Lung (tissue), 12 donors: ENCODE results near the gene COMMD9. TPM values are rescaled to one million over a fixed set of nuclear protein-coding genes. Genes with fewer than 3 reads are reported as not detected.

Experiments used
- ATAC-seq: fragments of 200-7000 bp; cut with Tn5 transposase; one replicate; pipeline ENCODE4 v1.9.1; 2020; ENCODE audit warnings: moderate number of reproducible peaks; ENCODE audit not compliant: insufficient read depth, low FRiP score
- DNase-seq, 3 donors: peaks; one replicate each; pipeline ENCODE4 v3.0.0-alpha.2; 2013 to 2017
- H3K27ac ChIP-seq, 2 donors: one replicate each; pipeline ENCODE4 v1.5.1; 2013; ENCODE audit warnings: mild to moderate bottlenecking in 2 of 2, moderate library complexity in 2 of 2, control low read depth in 1 of 2, inconsistent platforms in 1 of 2, low read depth in 1 of 2, low read length in 1 of 2
- H3K27me3 ChIP-seq, 3 donors: one replicate each; pipeline ENCODE4 v1.5.1; 2013; ENCODE audit warnings: low read length in 2 of 3; ENCODE audit not compliant: control insufficient read depth in 3 of 3, insufficient read depth in 3 of 3
- H3K36me3 ChIP-seq, 4 donors: one replicate each; pipeline ENCODE4 v1.5.1; 2013; ENCODE audit warnings: low read length in 4 of 4, mild to moderate bottlenecking in 1 of 4, moderate library complexity in 1 of 4; ENCODE audit not compliant: control insufficient read depth in 4 of 4, insufficient read depth in 4 of 4
- H3K4me1 ChIP-seq, 5 donors: one replicate each; pipeline ENCODE4 v1.5.1; 2013; ENCODE audit warnings: low read length in 5 of 5, mild to moderate bottlenecking in 2 of 5, moderate library complexity in 1 of 5; ENCODE audit not compliant: control insufficient read depth in 5 of 5, insufficient read depth in 5 of 5
- H3K4me3 ChIP-seq: one replicate; pipeline ENCODE4 v1.5.1; 2013; ENCODE audit warnings: mild to moderate bottlenecking, control low read depth, moderate library complexity
- H3K9ac ChIP-seq, 2 donors: one replicate each; pipeline ENCODE4 v1.5.1; 2013; ENCODE audit warnings: low read length in 2 of 2, control low read depth in 1 of 2; ENCODE audit not compliant: insufficient read depth in 1 of 2
- H3K9me3 ChIP-seq, 4 donors: one replicate each; pipeline ENCODE4 v1.5.1; 2013; ENCODE audit warnings: low read length in 3 of 4, mild to moderate bottlenecking in 1 of 4, moderate library complexity in 1 of 4; ENCODE audit not compliant: control insufficient read depth in 4 of 4, insufficient read depth in 3 of 4
- WGBS, 2 donors: extraction: QIAGEN DNeasy Blood & Tissue Kit; methylation state at CpG; one replicate each; pipeline ENCODE4 v1.1.7; 2013; 5-methylcytosine and 5-hydroxymethylcytosine counted together
- polyA plus RNA-seq, 2 donors: library from polyadenylated mRNA; stranded (reverse); fragments of 200-250 nt; gene quantifications; one replicate each; pipeline ENCODE4 v1.2.1, GENCODE V29; 2013
- total RNA-seq, 2 donors: library from RNA; depleted of rRNA in 1 of 2; stranded (reverse); fragments of >200 nt in 1 of 2; gene quantifications; one replicate each; pipeline ENCODE4 v1.2.1, GENCODE V29; 2014 to 2021
- TF ChIP-seq, protein P1 (sequence below): IDR thresholded peaks from 2 replicates; pipeline ENCODE4 v1.5.1; 2012; ENCODE audit warnings: mild to moderate bottlenecking; ENCODE audit errors: control extremely low read depth, extremely low read depth
- donor health status: control.
- donor health status: control.
- donor health status: Bipolar disorder and iron deficiency.
- donor health status: healthy.
- donor health status: DM: yes; HTN: yes; CAD: no.

COMMD9 gene
- total and polyA plus RNA-seq, 4 donors, result 41.8 to 66.8 (median 44.6) TPM

DNA sequence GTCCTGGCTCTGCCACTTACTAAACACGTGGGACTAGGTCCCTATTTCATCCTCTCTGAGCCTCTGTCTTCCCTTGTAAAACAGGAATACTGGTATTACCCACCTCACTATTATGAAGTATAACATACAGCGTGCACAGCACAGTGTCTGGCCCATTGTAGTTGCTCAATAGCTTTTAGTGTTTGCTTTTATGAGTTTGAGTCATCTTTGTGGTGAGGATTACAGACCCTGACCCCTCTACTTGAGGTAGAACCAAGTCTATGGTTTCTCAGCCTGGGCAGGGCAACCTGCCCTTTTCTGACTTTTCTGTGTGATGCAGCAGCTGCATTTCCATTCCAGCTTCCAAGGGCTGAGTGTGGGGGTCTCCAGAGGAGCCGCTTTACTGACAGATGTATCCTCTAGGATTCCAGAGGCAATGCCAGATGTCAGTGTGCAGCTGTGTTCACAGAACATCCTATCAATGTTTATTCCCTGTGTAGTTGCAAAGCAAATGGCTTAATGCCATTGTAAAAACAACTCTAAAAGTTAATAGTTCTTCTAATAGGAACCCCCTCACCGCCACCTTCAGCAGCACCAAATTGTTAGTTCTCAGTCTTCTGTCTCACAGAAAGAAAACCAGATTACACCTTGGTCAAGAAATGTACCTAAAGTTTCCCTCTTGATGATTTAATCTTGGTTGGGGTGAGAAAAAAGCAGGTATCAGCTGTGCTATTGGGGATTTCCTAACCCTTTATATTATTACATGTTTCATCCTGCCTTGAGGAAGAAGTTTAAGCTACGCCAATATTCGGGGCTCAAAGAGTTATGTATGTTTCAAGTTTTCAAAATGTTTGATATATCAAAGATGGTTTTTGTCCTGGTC, 23.6 kb upstream of the COMMD9 start:
- Histone ChIP-seq H3K36me3 (no peaks in the 10 kb centered on the region), H3K4me3 (no peak overlapping the region), H3K27me3 (no peaks in the 10 kb centered on the region), H3K4me1 (peaks cover 0 to 7% (median 0%) of the 10 kb centered on the region in 5 donors), H3K9ac (no peak overlapping the region), H3K27ac (no peak overlapping the region), H3K9me3 (no peaks in the 10 kb centered on the region)
- DNase-seq, result peak; percentile 58 to 71 (median 68)
- TF ChIP-seq, protein P1, sequence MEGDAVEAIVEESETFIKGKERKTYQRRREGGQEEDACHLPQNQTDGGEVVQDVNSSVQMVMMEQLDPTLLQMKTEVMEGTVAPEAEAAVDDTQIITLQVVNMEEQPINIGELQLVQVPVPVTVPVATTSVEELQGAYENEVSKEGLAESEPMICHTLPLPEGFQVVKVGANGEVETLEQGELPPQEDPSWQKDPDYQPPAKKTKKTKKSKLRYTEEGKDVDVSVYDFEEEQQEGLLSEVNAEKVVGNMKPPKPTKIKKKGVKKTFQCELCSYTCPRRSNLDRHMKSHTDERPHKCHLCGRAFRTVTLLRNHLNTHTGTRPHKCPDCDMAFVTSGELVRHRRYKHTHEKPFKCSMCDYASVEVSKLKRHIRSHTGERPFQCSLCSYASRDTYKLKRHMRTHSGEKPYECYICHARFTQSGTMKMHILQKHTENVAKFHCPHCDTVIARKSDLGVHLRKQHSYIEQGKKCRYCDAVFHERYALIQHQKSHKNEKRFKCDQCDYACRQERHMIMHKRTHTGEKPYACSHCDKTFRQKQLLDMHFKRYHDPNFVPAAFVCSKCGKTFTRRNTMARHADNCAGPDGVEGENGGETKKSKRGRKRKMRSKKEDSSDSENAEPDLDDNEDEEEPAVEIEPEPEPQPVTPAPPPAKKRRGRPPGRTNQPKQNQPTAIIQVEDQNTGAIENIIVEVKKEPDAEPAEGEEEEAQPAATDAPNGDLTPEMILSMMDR, result no peak
- ATAC-seq, result no peak
- WGBS, 2 donors, result 65 to 76% methylated on average over 6 of the region's 6 CpGs

GRCh38 chr11:36311926-36312595, 22.8 kb upstream of the COMMD9 start:
- TF ChIP-seq, protein P1, result no peak
- Histone ChIP-seq H3K9me3 (no peaks in the 10 kb centered on the region), H3K4me1 (peaks cover 0 to 7% (median 0%) of the 10 kb centered on the region in 5 donors), H3K4me3 (no peak overlapping the region), H3K9ac (no peak overlapping the region), H3K27ac (no peak overlapping the region), H3K36me3 (no peaks in the 10 kb centered on the region), H3K27me3 (no peaks in the 10 kb centered on the region)
- 92 to 95% methylated on average over 4 of the region's 4 CpGs for WGBS, 2 donors
- ATAC-seq (no peak), DNase-seq (no peak)

DNA sequence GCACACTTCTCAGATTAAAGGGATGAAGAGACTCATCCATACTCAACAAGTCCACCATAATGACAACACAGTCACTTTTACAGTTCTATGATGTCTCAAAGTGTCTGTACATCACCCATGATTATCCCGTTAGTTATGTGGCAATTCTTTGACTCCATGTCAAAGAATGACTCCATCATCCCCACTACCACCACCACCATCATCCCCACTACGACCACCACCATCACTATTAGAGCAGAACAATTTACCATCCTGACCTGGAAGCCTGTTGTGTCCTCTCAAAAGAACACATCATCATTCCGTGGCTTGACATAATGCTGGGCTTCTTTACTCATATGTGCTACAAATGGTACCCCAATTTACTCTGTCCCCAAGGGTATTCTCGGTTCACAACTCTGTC, 20.6 kb upstream of the COMMD9 start:
- ATAC-seq (no peak), DNase-seq (no peak)
- Histone ChIP-seq H3K27ac (no peak overlapping the region), H3K9me3 (no peaks in the 10 kb centered on the region), H3K4me3 (no peak overlapping the region), H3K4me1 (peaks cover 0 to 7% (median 0%) of the 10 kb centered on the region in 5 donors), H3K27me3 (no peaks in the 10 kb centered on the region), H3K9ac (no peak overlapping the region), H3K36me3 (no peaks in the 10 kb centered on the region)
- 92 to 97% methylated on average over 4 of the region's 4 CpGs for WGBS, 2 donors
- TF ChIP-seq, protein P1, result no peak
